ENCODE results near the gene TRAF7. TPM values are rescaled to one million over a fixed set of nuclear protein-coding genes. Genes with fewer than 3 reads are reported as not detected.
A peak's percentile ranks its signal among the peaks of the same experiment; 100 is the strongest.

Gene TRAF7
- total RNA-seq, 1 donor: 64.3 TPM

GRCh38 chr16:2157480-2158261 is 2.1 kb downstream of the TRAF7 start:
- H3K4me3 ChIP-seq (ENCODE audit: low read depth, low read length): peak overlapping the region; percentile 93
- no peak for TF ChIP-seq CTCF (IDR thresholded peaks at IDR 0.05; ENCODE audit: insufficient read depth, low read length)

DNA sequence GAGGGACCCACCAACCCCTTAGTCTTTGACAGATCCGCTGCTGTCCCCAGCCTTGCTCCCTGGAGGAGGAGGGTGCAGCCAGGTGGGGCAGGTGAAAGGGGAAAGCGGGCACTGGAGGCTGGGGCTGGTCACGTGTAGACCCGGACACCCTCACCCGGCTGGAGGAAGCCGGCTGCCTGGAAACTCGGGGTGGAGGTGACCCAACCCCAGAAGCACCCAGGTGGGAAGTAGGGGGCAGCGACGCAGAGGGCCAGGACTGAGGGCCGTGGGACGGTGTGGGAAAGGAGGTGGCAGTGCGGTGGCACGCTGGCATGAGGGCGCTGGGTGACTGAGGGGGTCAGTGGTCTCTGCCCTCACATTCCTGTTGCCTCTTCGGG is 2.7 kb downstream of the TRAF7 start:
- no peak for DNase-seq (ENCODE audit: low read depth)
- H3K4me3 ChIP-seq (ENCODE audit: low read depth, low read length): peak overlapping the region; percentile 93
- TF ChIP-seq CTCF (IDR thresholded peaks at IDR 0.05; ENCODE audit: insufficient read depth, low read length): no peak

More at GRCh38 chr16:2157480-2158261, 2.1 kb downstream of the TRAF7 start:
- no peak for DNase-seq (ENCODE audit: low read depth)

GRCh38 chr16:2159175-2159838 is 3.7 kb downstream of the TRAF7 start:
- DNase-seq (ENCODE audit: low read depth): peak; percentile 87
- H3K4me3 ChIP-seq (ENCODE audit: low read depth, low read length): peak overlapping the region; percentile 52
- no peak for TF ChIP-seq CTCF (IDR thresholded peaks at IDR 0.05; ENCODE audit: insufficient read depth, low read length)

GRCh38 chr16:2160915-2161551 is 5.5 kb downstream of the TRAF7 start:
- peak overlapping the region; percentile 22 for H3K4me3 ChIP-seq (ENCODE audit: low read depth, low read length)
- peak; percentile 70 for DNase-seq (ENCODE audit: low read depth)
- TF ChIP-seq CTCF (IDR thresholded peaks at IDR 0.05; ENCODE audit: insufficient read depth, low read length): no peak

GRCh38 chr16:2161911-2162310 is 6.3 kb downstream of the TRAF7 start:
- DNase-seq (ENCODE audit: low read depth): no peak
- no peak for TF ChIP-seq CTCF (IDR thresholded peaks at IDR 0.05; ENCODE audit: insufficient read depth, low read length)
- H3K4me3 ChIP-seq (ENCODE audit: low read depth, low read length): no peak overlapping the region

- no peak for DNase-seq (ENCODE audit: low read depth)
- H3K4me3 ChIP-seq (ENCODE audit: low read depth, low read length): no peak overlapping the region
- TF ChIP-seq CTCF (IDR thresholded peaks at IDR 0.05; ENCODE audit: insufficient read depth, low read length): no peak
Measured at GRCh38 chr16:2162676-2163118, 7.1 kb downstream of the TRAF7 start.
